ENCODE measurements around the gene STKLD1. TPM values are rescaled to one million over a fixed set of nuclear protein-coding genes. Genes with fewer than 3 reads are reported as not detected.
"Not testable (repeated sequence)": the region's sequence is repeated elsewhere in the genome, so short reads cannot be mapped to it uniquely, and the experiment has no call there.

STKLD1 gene
- total RNA-seq, 1 experiment from 2014 or later, result 0.94 TPM

DNA sequence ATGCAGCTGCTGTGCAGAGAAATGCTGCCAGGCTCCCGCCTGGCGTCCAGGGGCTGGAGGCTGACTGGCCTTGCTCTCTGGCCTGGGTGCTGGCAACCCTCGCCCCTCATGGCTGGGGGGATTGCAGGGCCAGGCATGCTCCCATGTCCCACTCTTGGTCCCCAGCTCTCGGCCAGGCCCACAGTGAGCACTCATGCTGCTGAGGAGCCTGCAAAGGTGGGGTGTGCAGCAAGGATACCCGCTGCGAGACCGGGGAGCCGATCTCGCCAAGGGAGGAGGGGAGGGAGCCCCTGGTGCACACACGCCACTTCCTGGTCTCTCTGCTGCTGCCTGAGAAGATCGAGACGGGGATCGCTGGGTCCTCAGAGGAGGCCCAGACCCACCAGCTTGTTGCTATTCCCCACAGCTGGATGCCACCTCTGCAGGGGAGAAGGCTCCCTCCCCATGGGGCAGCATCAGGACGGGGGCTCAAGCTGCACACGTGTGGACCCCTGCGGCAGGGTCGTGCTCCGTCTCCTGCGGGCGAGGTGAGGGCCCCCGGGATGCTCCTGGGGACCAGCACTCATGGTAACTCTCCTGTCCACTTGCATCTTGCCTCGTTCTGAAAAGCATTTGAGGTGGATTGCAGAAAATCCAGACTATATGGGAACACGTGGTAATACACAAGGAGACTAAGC, 69.3 kb downstream of the STKLD1 start:
- DNase-seq, result no peak
- intact Hi-C loops (cut with micrococcal nuclease; ENCODE audit: unreplicated experiment), result no loop called here
- H3K27ac Mint-ChIP-seq (ENCODE audit: unreplicated experiment), result no peak overlapping the region
- H3K27me3 Mint-ChIP-seq (ENCODE audit: unreplicated experiment), result peaks cover 13% of the 10 kb centered on the region
- TF ChIP-seq, protein P1, sequence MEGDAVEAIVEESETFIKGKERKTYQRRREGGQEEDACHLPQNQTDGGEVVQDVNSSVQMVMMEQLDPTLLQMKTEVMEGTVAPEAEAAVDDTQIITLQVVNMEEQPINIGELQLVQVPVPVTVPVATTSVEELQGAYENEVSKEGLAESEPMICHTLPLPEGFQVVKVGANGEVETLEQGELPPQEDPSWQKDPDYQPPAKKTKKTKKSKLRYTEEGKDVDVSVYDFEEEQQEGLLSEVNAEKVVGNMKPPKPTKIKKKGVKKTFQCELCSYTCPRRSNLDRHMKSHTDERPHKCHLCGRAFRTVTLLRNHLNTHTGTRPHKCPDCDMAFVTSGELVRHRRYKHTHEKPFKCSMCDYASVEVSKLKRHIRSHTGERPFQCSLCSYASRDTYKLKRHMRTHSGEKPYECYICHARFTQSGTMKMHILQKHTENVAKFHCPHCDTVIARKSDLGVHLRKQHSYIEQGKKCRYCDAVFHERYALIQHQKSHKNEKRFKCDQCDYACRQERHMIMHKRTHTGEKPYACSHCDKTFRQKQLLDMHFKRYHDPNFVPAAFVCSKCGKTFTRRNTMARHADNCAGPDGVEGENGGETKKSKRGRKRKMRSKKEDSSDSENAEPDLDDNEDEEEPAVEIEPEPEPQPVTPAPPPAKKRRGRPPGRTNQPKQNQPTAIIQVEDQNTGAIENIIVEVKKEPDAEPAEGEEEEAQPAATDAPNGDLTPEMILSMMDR (IDR thresholded peaks at IDR 0.05; ENCODE audit: unreplicated experiment), result no peak
- CTCF ChIA-PET, result no interaction called here
- H3K4me1 Mint-ChIP-seq (ENCODE audit: low read depth, unreplicated experiment), result peaks cover 13% of the 10 kb centered on the region
- no peak overlapping the region for H3K4me3 Mint-ChIP-seq (ENCODE audit: low read depth, unreplicated experiment)
- H3K9me3 Mint-ChIP-seq (ENCODE audit: low read depth, unreplicated experiment), result no peaks in the 10 kb centered on the region
- BruUV-seq (replicated peaks), result no TSS peak
- H3K36me3 Mint-ChIP-seq (ENCODE audit: insufficient read depth, unreplicated experiment), result no peaks in the 10 kb centered on the region

DNA sequence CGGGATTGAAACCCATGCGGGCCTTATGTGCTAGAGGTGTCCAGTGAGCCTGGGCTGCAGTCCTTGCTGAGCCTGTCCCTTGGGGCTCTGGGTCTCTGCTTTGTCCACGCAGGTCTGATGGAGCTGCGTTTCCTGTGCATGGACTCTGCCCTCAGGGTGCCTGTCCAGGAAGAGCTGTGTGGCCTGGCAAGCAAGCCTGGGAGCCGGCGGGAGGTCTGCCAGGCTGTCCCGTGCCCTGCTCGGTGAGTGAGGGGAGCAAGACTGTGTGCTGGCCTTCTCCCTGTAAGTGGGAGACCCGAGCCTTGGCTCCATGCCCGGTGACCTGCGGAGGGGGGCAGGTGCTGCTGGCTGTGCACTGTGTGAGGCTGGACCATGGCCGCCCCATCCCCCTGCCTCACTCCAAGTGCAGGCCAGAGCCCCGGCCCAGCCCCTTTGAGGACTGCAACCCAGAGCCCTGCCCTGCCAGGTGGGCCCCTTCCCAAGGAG, 72.4 kb downstream of the STKLD1 start:
- H3K4me3 Mint-ChIP-seq (ENCODE audit: low read depth, unreplicated experiment), result no peak overlapping the region
- peaks cover 13% of the 10 kb centered on the region for H3K27me3 Mint-ChIP-seq (ENCODE audit: unreplicated experiment)
- intact Hi-C loops (cut with micrococcal nuclease; ENCODE audit: unreplicated experiment), result no loop called here
- no peak for DNase-seq
- no peaks in the 10 kb centered on the region for H3K9me3 Mint-ChIP-seq (ENCODE audit: low read depth, unreplicated experiment)
- peaks cover 13% of the 10 kb centered on the region for H3K4me1 Mint-ChIP-seq (ENCODE audit: low read depth, unreplicated experiment)
- no peak overlapping the region for H3K27ac Mint-ChIP-seq (ENCODE audit: unreplicated experiment)
- CTCF ChIA-PET, result no interaction called here
- BruUV-seq (replicated peaks), result no TSS peak
- H3K36me3 Mint-ChIP-seq (ENCODE audit: insufficient read depth, unreplicated experiment), result no peaks in the 10 kb centered on the region
- TF ChIP-seq, protein P1 (IDR thresholded peaks at IDR 0.05; ENCODE audit: unreplicated experiment), result no peak

DNA sequence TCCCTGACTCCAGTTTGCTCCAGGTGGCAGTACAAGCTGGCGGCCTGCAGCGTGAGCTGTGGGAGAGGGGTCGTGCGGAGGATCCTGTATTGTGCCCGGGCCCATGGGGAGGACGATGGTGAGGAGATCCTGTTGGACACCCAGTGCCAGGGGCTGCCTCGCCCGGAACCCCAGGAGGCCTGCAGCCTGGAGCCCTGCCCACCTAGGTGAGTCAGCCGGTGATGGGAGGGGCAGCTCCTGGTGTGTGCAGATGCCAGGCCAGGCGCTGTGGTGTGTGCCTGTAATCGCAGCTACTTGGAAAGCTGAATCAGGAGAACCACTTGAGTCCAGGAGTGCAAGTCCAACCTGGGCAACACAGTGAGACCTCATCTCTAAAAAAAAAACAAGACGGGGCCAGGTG, 73.6 kb downstream of the STKLD1 start:
- peak; percentile 85 for DNase-seq
- TF ChIP-seq, protein P1 (IDR thresholded peaks at IDR 0.05; ENCODE audit: unreplicated experiment), result no peak
- H3K27ac Mint-ChIP-seq (ENCODE audit: unreplicated experiment), result no peak overlapping the region
- CTCF ChIA-PET, result interaction anchor here (1.2 kb wide), 1 partner anchor 33 kb away, joined by 4 read pairs; no protein-coding TSS in a partner anchor
- peaks cover 13% of the 10 kb centered on the region for H3K27me3 Mint-ChIP-seq (ENCODE audit: unreplicated experiment)
- H3K4me3 Mint-ChIP-seq (ENCODE audit: low read depth, unreplicated experiment), result no peak overlapping the region
- intact Hi-C loops (cut with micrococcal nuclease; ENCODE audit: unreplicated experiment), result no loop called here
- peaks cover 13% of the 10 kb centered on the region for H3K4me1 Mint-ChIP-seq (ENCODE audit: low read depth, unreplicated experiment)
- BruUV-seq (replicated peaks), result no TSS peak
- H3K9me3 Mint-ChIP-seq (ENCODE audit: low read depth, unreplicated experiment), result no peaks in the 10 kb centered on the region
- H3K36me3 Mint-ChIP-seq (ENCODE audit: insufficient read depth, unreplicated experiment), result no peaks in the 10 kb centered on the region

DNA sequence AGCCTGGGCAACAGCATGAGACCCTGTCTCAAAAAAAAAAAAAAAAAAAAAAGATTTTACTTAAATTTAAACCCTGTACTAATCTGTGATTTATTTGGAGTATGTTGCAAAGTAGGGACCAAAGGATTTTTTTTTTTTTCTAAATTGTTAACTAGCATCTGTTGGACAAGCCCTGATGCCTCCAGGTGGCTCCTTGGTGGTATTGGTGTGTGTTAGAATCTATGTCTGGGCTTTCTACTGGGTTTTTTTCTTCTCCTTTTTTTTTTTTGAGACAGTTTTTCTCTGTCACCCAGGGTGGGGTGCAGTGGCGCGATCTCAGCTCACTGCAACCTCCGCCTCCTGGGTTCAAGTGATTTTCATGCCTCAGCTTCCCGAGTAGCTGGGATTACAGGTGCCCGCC, 75.7 kb downstream of the STKLD1 start:
- intact Hi-C loops (cut with micrococcal nuclease; ENCODE audit: unreplicated experiment); H3K27me3 Mint-ChIP-seq (ENCODE audit: unreplicated experiment); BruUV-seq (replicated peaks); H3K36me3 Mint-ChIP-seq (ENCODE audit: insufficient read depth, unreplicated experiment); H3K27ac Mint-ChIP-seq (ENCODE audit: unreplicated experiment); DNase-seq; H3K9me3 Mint-ChIP-seq (ENCODE audit: low read depth, unreplicated experiment); H3K4me3 Mint-ChIP-seq (ENCODE audit: low read depth, unreplicated experiment): not testable (repeated sequence)
- CTCF ChIA-PET, result interaction anchor here (0.7 kb wide), 2 partner anchors 11 to 47 kb away, joined by 4 to 8 read pairs; no protein-coding TSS in a partner anchor
- H3K4me1 Mint-ChIP-seq (ENCODE audit: low read depth, unreplicated experiment), result peaks cover 13% of the 10 kb centered on the region

DNA sequence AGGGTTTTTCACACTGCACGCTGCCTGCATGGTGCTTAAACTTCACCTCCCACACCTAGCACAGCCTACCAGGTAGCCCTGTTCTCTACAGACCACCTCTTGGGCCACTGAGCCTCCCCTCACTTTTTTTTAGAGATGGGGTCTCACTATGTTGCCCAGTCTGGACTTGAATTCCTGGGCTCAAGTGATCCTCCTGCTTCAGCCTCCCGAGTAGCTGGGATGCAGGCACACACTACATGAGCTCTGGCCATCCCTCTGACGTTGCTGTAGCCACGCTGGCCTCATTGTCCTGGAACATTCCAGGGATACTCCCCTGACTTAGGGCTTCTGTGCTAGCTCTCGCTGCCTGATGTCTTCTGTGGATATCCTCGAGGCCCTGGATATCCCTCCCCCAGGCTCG, 76.4 kb downstream of the STKLD1 start:
- CTCF ChIA-PET, result no interaction called here
- Mint-ChIP-seq H3K36me3 (ENCODE audit: insufficient read depth, unreplicated experiment) (no peaks in the 10 kb centered on the region), H3K27me3 (ENCODE audit: unreplicated experiment) (no peaks in the 10 kb centered on the region), H3K9me3 (ENCODE audit: low read depth, unreplicated experiment) (no peaks in the 10 kb centered on the region), H3K4me3 (ENCODE audit: low read depth, unreplicated experiment) (no peak overlapping the region), H3K27ac (ENCODE audit: unreplicated experiment) (no peak overlapping the region), H3K4me1 (ENCODE audit: low read depth, unreplicated experiment) (peaks cover 13% of the 10 kb centered on the region)
- no peak for DNase-seq
- no TSS peak for BruUV-seq (replicated peaks)
- TF ChIP-seq, protein P1 (IDR thresholded peaks at IDR 0.05; ENCODE audit: unreplicated experiment), result no peak
- intact Hi-C loops (cut with micrococcal nuclease; ENCODE audit: unreplicated experiment), result no loop called here

All from Calu3 (cell line).